ENCODE measurements around the gene HADHB. TPM values are rescaled to one million over a fixed set of nuclear protein-coding genes. Genes with fewer than 3 reads are reported as not detected.

HADHB gene
- total RNA-seq, 1 experiment from 2014 or later = 65.5 TPM

GRCh38 chr2:26299471-26300101 is 54.8 kb downstream of the HADHB start:
- ATAC-seq = no peak

GRCh38 chr2:26300234-26300925 is 55.6 kb downstream of the HADHB start:
- Histone ChIP-seq H3K27ac (ENCODE audit: low read depth, low read length) (no peak overlapping the region), H3K9ac (ENCODE audit: low read length) (no peak overlapping the region), H3K79me2 (ENCODE audit: insufficient read depth, low read length) (no peaks in the 10 kb centered on the region), H3K4me2 (ENCODE audit: low read length) (no peak overlapping the region), H3K27me3 (ENCODE audit: insufficient read depth, low read length) (no peaks in the 10 kb centered on the region), H3K9me3 (ENCODE audit: control insufficient read depth in 1 of 2, insufficient read depth in 1 of 2, low read depth in 1 of 2, low read length in 2 of 2) (no peaks in the 10 kb centered on the region), H3K4me3 (replicated peaks in 1 of 2; ENCODE audit: low read depth in 1 of 2, low read length in 2 of 2) (no peak overlapping the region), H4K20me1 (ENCODE audit: insufficient read depth) (no peaks in the 10 kb centered on the region), H2AFZ (ENCODE audit: low read depth, low read length, poor library complexity, severe bottlenecking) (no peak overlapping the region), H3K36me3 (ENCODE audit: control insufficient read depth in 1 of 2, insufficient read depth in 2 of 2, low read length in 2 of 2) (no peaks in the 10 kb centered on the region), H3K4me1 (ENCODE audit: control insufficient read depth in 1 of 2, insufficient read depth in 2 of 2, low read length in 2 of 2) (peaks cover 5 to 15% of the 10 kb centered on the region in 2 experiments; a peak in 2 of 4 replicates), H3K9me2 (ENCODE audit: insufficient read depth) (no peaks in the 10 kb centered on the region)
- intact Hi-C loops (cut with micrococcal nuclease) = no loop called here
- no peak for DNase-seq (ENCODE audit: low read depth, low spot score)
- CTCF ChIA-PET = no interaction called here
- RAD21 ChIA-PET (ENCODE audit: low non-redundant PET in 1 of 2, low total read pairs in 2 of 2, uncharacterized antibody in 2 of 2, unreplicated experiment in 2 of 2) = no interaction called here
- TF ChIP-seq CEBPB (IDR thresholded peaks at IDR 0.05; ENCODE audit: low read depth) = no peak
- TF ChIP-seq ZFX (IDR thresholded peaks at IDR 0.05) = no peak
- no peak for TF ChIP-seq ZBTB33 (IDR thresholded peaks at IDR 0.05; ENCODE audit: extremely low read depth, insufficient replicate concordance, low read length)
- TF ChIP-seq CBX3 (IDR thresholded peaks at IDR 0.05; ENCODE audit: low read depth) = no peak
- TF ChIP-seq SRF (IDR thresholded peaks at IDR 0.05; ENCODE audit: low read depth) = no peak
- ATAC-seq = no peak
- no TSS peak for BruUV-seq (replicated peaks)
- POLR2A ChIA-PET = no interaction called here

More at GRCh38 chr2:26299471-26300101, 54.8 kb downstream of the HADHB start:
- Histone ChIP-seq H4K20me1 (ENCODE audit: insufficient read depth) (no peaks in the 10 kb centered on the region), H3K27me3 (ENCODE audit: insufficient read depth, low read length) (no peaks in the 10 kb centered on the region), H3K4me1 (ENCODE audit: control insufficient read depth in 1 of 2, insufficient read depth in 2 of 2, low read length in 2 of 2) (peaks cover 5 to 15% of the 10 kb centered on the region in 2 experiments; a peak in 2 of 4 replicates), H3K4me3 (replicated peaks in 1 of 2; ENCODE audit: low read depth in 1 of 2, low read length in 2 of 2) (no peak overlapping the region; a peak in 1 of 4 replicates), H3K9ac (ENCODE audit: low read length) (0 out of 2 replicates have a peak overlapping the region, but pooled peaks have one; percentile 30), H3K9me2 (ENCODE audit: insufficient read depth) (no peaks in the 10 kb centered on the region), H3K4me2 (ENCODE audit: low read length) (peak overlapping the region; percentile 30), H3K9me3 (ENCODE audit: control insufficient read depth in 1 of 2, insufficient read depth in 1 of 2, low read depth in 1 of 2, low read length in 2 of 2) (no peaks in the 10 kb centered on the region), H3K36me3 (ENCODE audit: control insufficient read depth in 1 of 2, insufficient read depth in 2 of 2, low read length in 2 of 2) (no peaks in the 10 kb centered on the region), H2AFZ (ENCODE audit: low read depth, low read length, poor library complexity, severe bottlenecking) (no peak overlapping the region), H3K79me2 (ENCODE audit: insufficient read depth, low read length) (no peaks in the 10 kb centered on the region), H3K27ac (ENCODE audit: low read depth, low read length) (no peak overlapping the region)
- CTCF ChIA-PET = no interaction called here
- intact Hi-C loops (cut with micrococcal nuclease) = no loop called here
- POLR2A ChIA-PET = no interaction called here
- no TSS peak for BruUV-seq (replicated peaks)
- RAD21 ChIA-PET (ENCODE audit: low non-redundant PET in 1 of 2, low total read pairs in 2 of 2, uncharacterized antibody in 2 of 2, unreplicated experiment in 2 of 2) = no interaction called here
- DNase-seq (ENCODE audit: low read depth, low spot score) = no peak
- TF ChIP-seq ATF3 (IDR thresholded peaks at IDR 0.05) (no peak), CEBPB (IDR thresholded peaks at IDR 0.05; ENCODE audit: low read depth) (no peak), SRF (IDR thresholded peaks at IDR 0.05; ENCODE audit: low read depth) (no peak), EZH2phosphoT487 (IDR thresholded peaks at IDR 0.05; ENCODE audit: borderline replicate concordance) (no peak), ELF1 (IDR thresholded peaks at IDR 0.05; ENCODE audit: borderline replicate concordance, low read depth) (no peak)

All from HCT116 (cell line).